HG03520 (cell line): Measurements from ENCODE around the gene DLGAP1.
"Not testable (repeated sequence)": the region's sequence is repeated elsewhere in the genome, so short reads cannot be mapped to it uniquely, and the experiment has no call there.

Source experiments
- ATAC-seq: cut with Tn5 transposase; IDR thresholded peaks from one replicate; pipeline ENCODE4 v1.9.1; 2021; ENCODE audit warnings: mild to moderate bottlenecking, moderate library complexity; ENCODE audit not compliant: unreplicated experiment

Gene DLGAP1

GRCh38 chr18:4101009-4101408 is 354.1 kb downstream of the DLGAP1 start:
- no peak for ATAC-seq

GRCh38 chr18:4096486-4096885 is 358.6 kb downstream of the DLGAP1 start:
- ATAC-seq = no peak

DNA sequence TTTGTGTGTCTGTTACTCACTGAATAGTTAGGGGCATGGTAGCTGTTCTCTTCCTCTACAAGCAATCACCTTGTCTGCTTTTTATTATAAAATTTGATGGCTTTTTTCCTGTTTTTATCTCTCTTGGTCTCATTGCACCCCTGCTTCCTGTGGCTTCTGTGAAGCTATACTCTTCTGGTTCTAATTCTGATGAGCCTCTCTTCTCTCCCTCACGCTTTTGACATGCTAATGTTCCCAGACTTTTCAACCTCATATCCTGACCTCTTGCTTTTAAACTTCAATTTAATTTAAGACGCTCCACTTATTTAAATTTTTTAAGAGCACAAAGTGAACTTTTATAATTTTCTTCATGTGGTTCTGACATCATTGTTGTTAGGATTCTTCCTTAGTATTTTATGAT is 361.4 kb downstream of the DLGAP1 start:
- no peak for ATAC-seq

DNA sequence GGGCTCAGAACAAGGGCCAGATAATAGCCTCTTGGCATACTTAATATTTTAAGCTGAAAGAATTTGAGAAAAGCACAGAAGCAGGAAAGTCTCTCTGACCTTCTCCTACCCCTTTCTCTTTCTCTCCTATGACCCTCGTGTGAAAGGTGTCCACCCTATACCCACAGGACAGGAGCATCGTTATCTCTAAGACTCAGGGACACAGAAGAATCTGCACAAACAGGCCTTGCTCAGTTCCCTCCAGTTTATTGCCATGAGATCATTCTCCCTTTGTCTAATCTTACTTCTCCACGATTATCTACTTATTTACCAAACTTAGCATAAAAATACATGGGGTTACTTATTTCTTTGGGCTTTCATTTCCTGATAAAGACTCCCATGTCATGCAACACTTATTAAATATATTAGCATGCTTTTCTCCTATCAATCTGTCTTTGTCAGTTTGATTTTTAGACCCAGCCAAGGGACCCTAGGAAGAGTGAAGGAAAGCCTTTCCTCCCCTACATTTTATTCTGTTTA is 370.7 kb downstream of the DLGAP1 start:
- ATAC-seq = no peak

GRCh38 chr18:4078246-4078645 is 376.9 kb downstream of the DLGAP1 start:
- ATAC-seq = no peak

DNA sequence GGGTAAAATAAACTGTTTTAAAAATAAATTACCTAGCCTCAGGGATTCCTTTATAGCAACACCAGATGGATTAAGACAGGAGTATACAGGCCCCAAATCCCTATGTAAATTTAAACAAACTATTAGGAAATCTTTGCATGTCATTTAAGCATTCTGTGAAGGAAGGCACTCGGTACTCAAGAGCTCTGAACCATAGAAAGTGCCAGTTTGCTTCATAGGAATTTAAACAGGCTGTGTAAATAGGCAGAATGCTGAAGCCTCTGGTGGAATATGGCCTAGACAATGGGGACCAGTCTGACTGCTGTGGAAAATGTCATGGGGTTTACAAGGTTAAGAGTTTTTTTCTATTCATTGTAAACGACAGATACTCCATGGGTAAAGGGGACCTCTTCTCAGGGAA is 377.4 kb downstream of the DLGAP1 start:
- ATAC-seq = no peak

DNA sequence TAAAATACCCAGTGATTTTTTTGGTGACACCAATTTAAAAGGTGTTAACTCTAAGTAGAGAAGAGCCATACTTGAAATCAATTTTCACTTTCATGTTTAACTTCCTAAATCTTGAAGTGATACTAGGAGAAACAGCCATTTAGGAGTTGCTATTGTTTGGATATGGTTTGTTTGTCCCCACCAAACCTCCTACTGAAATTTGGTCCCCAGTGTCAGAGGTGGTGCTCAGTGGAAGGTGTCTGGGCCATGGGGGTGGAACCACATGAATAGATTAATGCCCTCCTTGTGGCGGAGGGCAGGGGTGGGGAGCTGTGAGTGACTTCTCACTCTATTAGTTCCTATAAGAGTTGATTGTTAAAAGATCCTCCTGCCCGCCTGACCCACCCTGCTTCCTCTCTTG is 377.9 kb downstream of the DLGAP1 start:
- ATAC-seq = no peak

- ATAC-seq = no peak
Measured at GRCh38 chr18:4074647-4075046, 380.5 kb downstream of the DLGAP1 start.

GRCh38 chr18:4069183-4069582 is 385.9 kb downstream of the DLGAP1 start:
- ATAC-seq = no peak

DNA sequence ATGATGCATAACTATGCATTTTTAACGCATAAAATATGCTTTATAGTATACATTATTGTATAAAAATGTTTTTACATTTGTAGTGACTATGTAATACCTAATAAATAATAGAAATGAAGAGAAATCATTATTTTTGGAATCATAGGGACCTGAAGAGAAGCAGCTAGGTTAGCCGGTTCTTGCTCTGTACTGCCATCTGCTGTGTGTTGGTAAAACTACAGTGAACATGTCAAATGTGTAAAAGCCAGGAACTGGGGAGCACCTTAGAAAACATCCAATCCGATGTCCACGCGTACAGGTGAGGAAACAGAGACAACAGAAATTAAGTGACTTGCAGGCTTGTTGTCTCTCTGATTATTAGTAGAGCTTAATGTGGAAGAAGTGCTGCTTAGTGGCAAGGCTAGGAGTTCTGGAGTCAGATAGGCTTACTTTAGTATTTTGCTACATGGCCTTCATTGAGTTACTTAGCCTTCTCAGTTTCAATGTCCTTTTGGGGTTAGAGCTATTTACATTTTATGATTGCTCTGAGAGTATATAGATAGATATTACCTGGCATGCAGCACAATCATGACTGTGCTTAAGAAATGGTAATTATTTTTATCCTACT is 386.5 kb downstream of the DLGAP1 start:
- ATAC-seq = peak; percentile 71

DNA sequence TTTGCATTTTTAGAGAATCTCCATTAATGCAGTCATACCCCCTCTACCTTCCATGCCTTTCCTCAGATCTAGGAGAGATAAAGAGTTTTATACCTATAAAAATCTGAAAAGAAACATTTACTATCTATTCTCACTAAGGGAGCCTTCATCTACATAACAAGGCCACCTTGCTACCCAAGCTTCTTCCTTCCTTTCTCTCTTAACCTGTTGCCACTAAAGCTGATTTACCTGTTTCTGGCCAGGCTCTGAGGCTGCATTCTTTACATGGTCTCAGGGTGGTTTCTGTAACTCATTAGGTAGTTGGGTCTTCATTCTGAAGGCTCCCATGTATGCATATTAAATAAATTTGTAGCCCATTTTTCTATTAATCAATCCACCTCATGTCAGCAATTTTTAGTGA is 391.6 kb downstream of the DLGAP1 start:
- ATAC-seq = no peak

- no peak for ATAC-seq
Measured at GRCh38 chr18:4060427-4061281, 394.5 kb downstream of the DLGAP1 start.

GRCh38 chr18:4058179-4058578 is 396.9 kb downstream of the DLGAP1 start:
- no peak for ATAC-seq

DNA sequence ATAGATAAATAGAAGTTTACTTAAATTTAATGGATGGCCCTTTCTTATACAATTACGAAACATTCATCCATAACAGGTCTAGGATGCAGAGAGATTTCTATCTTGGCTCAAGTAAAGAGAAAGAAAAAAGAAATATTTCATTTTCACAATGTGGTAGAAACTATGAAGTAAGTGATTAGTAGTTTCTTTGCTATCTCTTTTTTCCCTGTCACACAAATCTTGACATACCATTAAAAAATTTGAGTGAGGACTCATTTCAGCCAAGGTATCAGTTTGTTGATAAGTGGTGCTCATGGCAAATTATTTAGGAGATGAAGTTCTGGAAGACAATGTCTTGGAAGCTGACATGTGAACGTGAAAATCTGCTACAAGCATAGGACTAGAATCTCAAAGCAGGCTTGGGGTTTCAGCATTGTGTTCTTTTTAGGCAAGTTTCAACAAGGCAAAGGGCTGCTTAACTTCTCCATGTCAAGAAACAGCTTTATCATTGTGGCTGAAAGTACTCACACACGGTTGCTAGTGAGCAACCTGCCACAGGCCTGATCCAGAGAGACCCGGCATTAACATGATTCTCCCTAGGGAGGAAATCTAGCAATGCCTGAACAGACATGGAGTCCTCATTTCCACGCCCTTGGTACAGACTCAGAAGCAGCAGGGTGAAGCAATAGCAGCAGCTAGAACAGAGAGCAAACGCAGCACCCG is 414.6 kb downstream of the DLGAP1 start:
- ATAC-seq = no peak

GRCh38 chr18:4035521-4035920 is 419.6 kb downstream of the DLGAP1 start:
- ATAC-seq = no peak

DNA sequence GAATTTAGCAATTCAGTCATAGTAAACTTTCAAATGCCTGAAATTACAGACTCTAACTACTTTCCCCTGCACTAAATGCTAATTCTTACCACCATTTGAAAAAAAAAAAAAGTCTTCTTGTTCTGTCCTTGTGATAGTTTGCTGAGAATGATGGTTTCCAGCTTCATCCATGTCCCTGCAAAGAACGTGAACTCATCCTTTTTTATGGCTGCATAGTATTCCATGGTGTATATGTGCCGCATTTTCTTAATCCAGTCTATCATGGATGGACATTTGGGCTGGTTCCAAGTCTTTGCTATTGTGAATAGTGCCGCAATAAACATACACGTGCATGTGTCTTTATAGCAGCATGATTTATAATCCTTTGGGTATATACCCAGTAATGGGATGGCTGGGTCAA is 420.3 kb downstream of the DLGAP1 start:
- ATAC-seq = not testable (repeated sequence)

GRCh38 chr18:4026542-4026941 is 428.6 kb downstream of the DLGAP1 start:
- no peak for ATAC-seq

DNA sequence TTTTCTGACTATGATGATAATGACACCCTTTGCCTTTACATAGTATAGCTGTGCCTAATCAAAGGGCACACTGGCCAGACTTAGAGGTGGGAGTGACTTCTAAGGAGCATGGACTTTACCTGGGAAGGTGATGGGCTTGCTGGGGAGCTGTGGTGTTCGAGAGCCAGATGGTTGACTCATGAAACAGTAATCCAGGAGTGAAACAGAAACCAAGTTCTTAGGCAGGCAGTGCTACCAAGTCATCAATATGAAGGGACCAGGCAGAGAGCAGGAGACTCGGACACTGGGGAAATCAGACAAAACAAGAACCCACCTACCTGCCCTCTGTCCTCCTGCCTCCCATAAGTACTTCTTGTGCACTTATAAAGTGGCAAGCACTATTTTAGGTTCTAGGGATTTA is 430.4 kb downstream of the DLGAP1 start:
- no peak for ATAC-seq

DNA sequence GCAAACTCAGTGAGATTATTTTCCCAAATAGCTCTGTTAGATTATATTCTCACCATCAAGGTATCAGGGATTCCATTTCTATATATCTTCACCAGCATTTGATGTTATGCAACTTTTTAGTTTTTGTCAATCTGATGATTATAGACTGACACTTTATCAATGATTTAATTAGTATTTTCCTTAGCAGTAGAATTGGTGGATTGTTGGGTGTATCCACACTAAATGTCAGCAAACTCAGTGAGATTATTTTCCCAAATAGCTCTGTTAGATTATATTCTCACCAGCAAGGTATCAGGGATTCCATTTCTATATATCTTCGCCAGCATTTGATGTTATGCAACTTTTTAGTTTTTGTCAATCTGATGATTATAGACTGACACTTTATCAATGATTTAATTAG is 432.4 kb downstream of the DLGAP1 start:
- ATAC-seq = not testable (repeated sequence)

DNA sequence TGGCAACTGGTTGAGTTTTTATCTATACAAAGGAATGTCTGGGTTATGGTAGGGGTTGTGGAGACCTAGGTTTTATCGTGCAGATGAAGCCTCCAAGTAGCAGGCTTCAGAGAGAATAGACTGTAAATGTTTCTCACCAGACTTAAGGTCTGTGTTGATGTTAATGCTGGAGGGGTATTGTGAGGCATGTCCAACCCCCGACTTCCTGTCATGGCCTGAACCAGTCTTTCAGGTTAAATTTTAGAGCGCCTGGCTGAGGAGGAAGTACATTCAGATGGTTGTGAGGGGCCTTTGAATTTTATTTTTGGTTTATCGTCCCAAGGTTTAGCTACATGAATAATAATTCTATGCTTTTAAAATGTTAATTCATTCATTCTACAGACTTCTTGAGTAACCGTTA is 435.1 kb downstream of the DLGAP1 start:
- no peak for ATAC-seq

GRCh38 chr18:4017480-4017879 is 437.6 kb downstream of the DLGAP1 start:
- ATAC-seq = peak; percentile 61
